Activated CD4-positive, alpha-beta T cell treated with anti-CD3 and anti-CD28 coated beads, Interleukin-2, amount 10 ng/mL, durations not matched to agents 24 days and 14 days (primary cell): Measurements from ENCODE around the gene SYNJ2. TPM values are rescaled to one million over a fixed set of nuclear protein-coding genes. Genes with fewer than 3 reads are reported as not detected.

Experiments
- DNase-seq: peaks from one replicate; pipeline ENCODE4 v3.0.0; 2022
- H3K27ac Mint-ChIP-seq: one replicate; pipeline ENCODE4 v1.8.0; 2022; ENCODE audit warnings: mild to moderate bottlenecking, mixed read lengths
- H3K27me3 Mint-ChIP-seq: one replicate; pipeline ENCODE4 v1.8.0; 2022; ENCODE audit warnings: mixed read lengths
- H3K36me3 Mint-ChIP-seq: one replicate; pipeline ENCODE4 v1.8.0; 2022; ENCODE audit warnings: low read depth, mild to moderate bottlenecking, mixed read lengths
- H3K4me1 Mint-ChIP-seq: one replicate; pipeline ENCODE4 v1.8.0; 2021; ENCODE audit warnings: mixed read lengths
- H3K4me3 Mint-ChIP-seq: one replicate; pipeline ENCODE4 v1.8.0; 2022; ENCODE audit warnings: mild to moderate bottlenecking, moderate library complexity, mixed read lengths
- H3K9me3 Mint-ChIP-seq: one replicate; pipeline ENCODE4 v1.8.0; 2021; ENCODE audit warnings: mixed read lengths
- intact Hi-C: fragments of 100-400 bp; cut with micrococcal nuclease; formaldehyde crosslinking; loops from one replicate; pipeline ENCODE4 v1.15.1; 2023
- total RNA-seq: library from RNA; stranded (reverse); gene quantifications from 2 replicates; pipeline ENCODE4 v1.2.3, GENCODE V29; 2022

SYNJ2 gene
- total RNA-seq, 1 donor from 2014 or later: 22.2 TPM

GRCh38 chr6:158040051-158040803 is 58.6 kb downstream of the SYNJ2 start:
- Mint-ChIP-seq H3K36me3 (peaks cover 40% of the 10 kb centered on the region), H3K9me3 (peaks cover 6% of the 10 kb centered on the region), H3K27me3 (no peaks in the 10 kb centered on the region), H3K27ac (peak overlapping the region; percentile 74), H3K4me3 (peak overlapping the region; percentile 62), H3K4me1 (peaks cover 37% of the 10 kb centered on the region)
- intact Hi-C loops: no loop called here
- peak; percentile 72 for DNase-seq

DNA sequence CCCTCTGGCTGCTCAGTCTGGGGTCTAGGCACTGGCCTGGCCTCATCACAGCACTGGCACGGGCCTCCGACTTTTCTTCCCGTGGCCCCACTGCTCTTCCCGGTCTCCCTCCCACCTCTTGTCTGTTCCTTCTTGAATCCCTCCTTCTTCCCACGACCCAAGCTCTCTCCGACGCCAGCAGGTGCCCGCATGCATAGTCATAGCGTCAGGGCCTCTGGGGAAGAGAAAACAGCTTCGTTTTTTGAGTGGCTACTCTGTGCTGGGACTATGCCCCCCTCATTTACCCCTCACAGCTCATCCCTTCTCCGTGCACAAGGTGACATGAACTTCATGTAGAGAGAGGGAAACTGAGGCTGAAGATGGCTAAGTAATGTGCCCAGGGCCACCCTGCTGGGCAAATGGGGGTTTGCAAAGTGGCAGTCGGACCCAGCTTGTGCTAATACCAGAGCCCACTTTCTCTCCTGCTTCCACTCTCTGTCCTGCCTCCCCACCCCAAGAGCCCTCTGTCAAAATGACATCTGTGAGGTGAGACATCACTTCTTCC is 59.2 kb downstream of the SYNJ2 start:
- H3K4me1 Mint-ChIP-seq: peaks cover 41% of the 10 kb centered on the region
- no peaks in the 10 kb centered on the region for H3K27me3 Mint-ChIP-seq
- H3K9me3 Mint-ChIP-seq: peaks cover 8% of the 10 kb centered on the region
- no peak for DNase-seq
- peak overlapping the region; percentile 36 for H3K27ac Mint-ChIP-seq
- H3K36me3 Mint-ChIP-seq: peaks cover 41% of the 10 kb centered on the region
- intact Hi-C loops: no loop called here
- H3K4me3 Mint-ChIP-seq: peak overlapping the region; percentile 17

DNA sequence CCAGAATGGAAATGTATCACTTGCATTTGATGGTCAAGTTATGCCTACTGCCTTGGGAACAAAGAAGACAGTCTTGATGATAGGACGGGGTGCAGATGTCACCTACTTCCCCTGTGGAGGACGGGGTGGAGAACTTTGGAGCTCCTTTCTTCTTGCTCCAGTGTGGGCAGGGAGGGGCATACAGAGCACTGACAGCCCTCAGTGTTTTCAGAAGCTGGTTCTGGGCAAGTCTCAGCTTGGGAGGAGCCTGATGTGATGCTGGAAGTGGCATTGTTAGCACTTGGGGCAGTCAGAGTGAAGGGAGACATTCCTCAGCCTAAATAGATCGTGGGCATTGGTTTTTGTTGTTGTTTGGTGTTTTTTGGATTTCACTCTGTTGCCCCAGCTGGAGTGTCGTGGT is 59.7 kb downstream of the SYNJ2 start:
- Mint-ChIP-seq H3K27me3 (no peaks in the 10 kb centered on the region), H3K27ac (no peak overlapping the region), H3K36me3 (peaks cover 36% of the 10 kb centered on the region)

GRCh38 chr6:158041788-158042187 is 60.1 kb downstream of the SYNJ2 start:
- H3K4me1 Mint-ChIP-seq: peaks cover 49% of the 10 kb centered on the region
- peaks cover 3% of the 10 kb centered on the region for H3K9me3 Mint-ChIP-seq
- DNase-seq: no peak
- H3K36me3 Mint-ChIP-seq: peaks cover 37% of the 10 kb centered on the region
- no peaks in the 10 kb centered on the region for H3K27me3 Mint-ChIP-seq
- intact Hi-C loops: no loop called here
- H3K27ac Mint-ChIP-seq: no peak overlapping the region
- no peak overlapping the region for H3K4me3 Mint-ChIP-seq

More for the DNA sequence above, 59.7 kb downstream of the SYNJ2 start:
- peaks cover 45% of the 10 kb centered on the region for H3K4me1 Mint-ChIP-seq
- intact Hi-C loops: no loop called here
- H3K4me3 Mint-ChIP-seq: no peak overlapping the region
- DNase-seq: no peak
- peaks cover 4% of the 10 kb centered on the region for H3K9me3 Mint-ChIP-seq

GRCh38 chr6:158042245-158042798 is 60.7 kb downstream of the SYNJ2 start:
- Mint-ChIP-seq H3K9me3 (peaks cover 3% of the 10 kb centered on the region), H3K4me3 (no peak overlapping the region), H3K4me1 (peaks cover 54% of the 10 kb centered on the region), H3K27ac (no peak overlapping the region), H3K36me3 (peaks cover 42% of the 10 kb centered on the region), H3K27me3 (no peaks in the 10 kb centered on the region)
- intact Hi-C loops: no loop called here
- DNase-seq: no peak

DNA sequence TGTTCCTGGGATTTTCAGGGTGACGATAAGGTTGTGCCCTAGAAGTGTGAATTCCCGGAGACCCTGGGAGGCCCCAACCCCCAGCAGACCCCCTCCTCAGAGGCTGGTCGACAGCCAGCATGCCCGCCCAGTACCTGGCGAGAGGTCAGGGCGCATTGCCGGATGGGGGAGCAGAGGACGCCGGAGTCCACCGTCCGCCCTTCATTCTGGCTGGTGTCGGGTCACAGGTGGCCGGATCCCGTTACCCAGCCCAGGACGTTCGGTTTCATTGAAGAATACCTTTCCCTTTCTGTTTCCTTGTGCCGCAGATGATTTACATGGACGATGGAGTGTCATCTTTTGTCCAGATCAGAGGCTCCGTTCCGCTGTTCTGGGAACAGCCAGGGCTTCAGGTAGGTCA is 61.3 kb downstream of the SYNJ2 start:
- H3K4me3 Mint-ChIP-seq: no peak overlapping the region
- no peak for DNase-seq
- peaks cover 3% of the 10 kb centered on the region for H3K9me3 Mint-ChIP-seq
- H3K27ac Mint-ChIP-seq: no peak overlapping the region
- intact Hi-C loops: no loop called here
- H3K36me3 Mint-ChIP-seq: peaks cover 42% of the 10 kb centered on the region
- H3K4me1 Mint-ChIP-seq: peaks cover 59% of the 10 kb centered on the region
- no peaks in the 10 kb centered on the region for H3K27me3 Mint-ChIP-seq

DNA sequence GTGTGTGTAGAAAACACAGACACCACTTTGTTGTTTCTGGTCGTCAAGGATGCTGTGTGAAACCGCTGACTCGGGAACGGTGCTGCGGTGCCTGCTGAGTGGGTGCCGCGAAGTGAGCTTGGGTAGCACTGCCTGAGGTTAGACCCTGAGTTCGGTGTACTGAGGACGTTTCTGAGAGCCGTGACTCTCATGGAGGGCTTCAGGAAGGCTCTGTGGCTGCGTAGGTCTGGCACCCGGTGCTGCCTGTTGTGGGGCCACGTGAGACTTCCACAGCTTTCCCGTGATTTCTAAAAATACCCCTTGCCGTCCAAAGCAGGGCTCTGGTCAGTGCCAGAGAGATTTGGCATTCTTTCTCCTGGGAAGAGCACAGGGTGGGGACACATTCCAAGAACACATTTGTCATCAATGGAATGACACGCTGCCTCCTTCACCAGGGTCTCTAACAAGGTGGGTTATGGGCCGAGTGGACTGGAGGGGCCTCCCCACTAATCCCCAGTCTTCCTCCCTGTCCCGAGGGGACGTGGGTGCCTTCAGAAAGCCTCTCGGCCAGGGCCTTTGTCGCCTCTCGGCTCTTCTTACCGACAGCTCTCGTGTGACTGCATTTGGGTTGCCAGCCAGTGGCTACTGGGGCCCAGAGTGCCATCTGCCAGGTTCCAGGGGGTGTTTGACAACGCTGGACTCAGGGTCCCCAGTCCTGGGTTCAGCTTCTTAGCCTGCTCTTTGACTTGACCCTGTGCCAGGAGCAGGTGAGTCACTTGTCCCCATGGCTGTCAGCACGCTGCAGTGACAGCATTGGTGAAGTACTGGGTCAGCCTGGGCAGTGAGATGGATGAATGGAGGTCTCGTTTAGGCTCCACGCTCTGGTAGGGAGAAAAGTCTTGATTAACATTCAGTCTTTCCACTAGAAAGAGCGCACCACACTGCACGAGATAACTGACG is 62.2 kb downstream of the SYNJ2 start:
- Mint-ChIP-seq H3K4me3 (no peak overlapping the region), H3K27ac (peak overlapping the region; percentile 29), H3K36me3 (peaks cover 42% of the 10 kb centered on the region), H3K27me3 (no peaks in the 10 kb centered on the region), H3K4me1 (peaks cover 59% of the 10 kb centered on the region), H3K9me3 (peaks cover 3% of the 10 kb centered on the region)
- DNase-seq: no peak
- intact Hi-C loops: no loop called here

DNA sequence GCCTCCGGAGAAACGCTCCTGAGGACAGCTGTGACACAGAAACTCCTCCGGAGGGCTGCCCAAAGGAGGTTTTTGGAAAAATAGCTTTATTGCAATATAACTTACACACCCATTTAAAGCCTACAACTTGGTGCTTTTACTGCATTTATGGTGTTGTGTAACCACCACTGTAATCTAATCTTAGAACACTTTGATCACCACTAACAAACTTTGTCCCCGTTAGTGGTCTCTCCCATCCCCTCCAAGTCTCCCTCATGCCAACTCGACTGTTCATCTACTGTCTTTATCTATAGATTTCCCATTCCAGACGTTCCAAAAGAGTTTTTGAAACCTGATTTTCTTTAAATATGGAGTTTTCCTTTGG is 62.8 kb downstream of the SYNJ2 start:
- DNase-seq: no peak
- peaks cover 53% of the 10 kb centered on the region for H3K4me1 Mint-ChIP-seq
- intact Hi-C loops: no loop called here
- H3K4me3 Mint-ChIP-seq: no peak overlapping the region
- H3K9me3 Mint-ChIP-seq: peaks cover 3% of the 10 kb centered on the region
- peaks cover 41% of the 10 kb centered on the region for H3K36me3 Mint-ChIP-seq
- no peaks in the 10 kb centered on the region for H3K27me3 Mint-ChIP-seq
- H3K27ac Mint-ChIP-seq: no peak overlapping the region

- intact Hi-C loops: loop anchor here (2.0 to 5.0 kb wide), 2 partner anchors 20 to 64 kb away; partner anchors contain the start of gene SYNJ2
- H3K9me3 Mint-ChIP-seq: peaks cover 3% of the 10 kb centered on the region
- H3K27me3 Mint-ChIP-seq: no peaks in the 10 kb centered on the region
- peak overlapping the region; percentile 55 for H3K4me3 Mint-ChIP-seq
- DNase-seq: no peak
- peaks cover 38% of the 10 kb centered on the region for H3K36me3 Mint-ChIP-seq
- peaks cover 35% of the 10 kb centered on the region for H3K4me1 Mint-ChIP-seq
- H3K27ac Mint-ChIP-seq: peak overlapping the region; percentile 64
These were observed 64.8 kb downstream of the SYNJ2 start for GRCh38 chr6:158046201-158047126.

DNA sequence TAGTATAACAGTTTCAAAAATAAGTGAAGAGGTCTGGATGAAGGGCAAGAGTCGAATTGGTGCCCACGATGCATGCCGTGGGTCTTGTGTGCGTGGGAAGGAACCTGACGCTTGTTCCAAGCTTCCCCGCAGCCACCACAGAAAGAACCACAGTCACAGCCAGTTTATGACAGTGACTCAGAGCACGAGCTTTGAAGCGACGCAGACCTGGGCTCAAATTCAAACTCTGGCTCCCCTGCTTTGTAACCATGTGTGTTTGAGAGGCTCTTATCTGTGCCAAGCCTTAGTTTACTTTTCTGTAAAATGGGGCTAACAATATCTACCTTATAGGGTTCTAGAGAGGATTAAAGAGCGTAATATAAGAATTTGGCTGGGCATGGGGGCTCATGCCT is 65.5 kb downstream of the SYNJ2 start:
- DNase-seq: peak; percentile 85
- peak overlapping the region; percentile 64 for H3K27ac Mint-ChIP-seq
- intact Hi-C loops: loop anchor here (2.0 to 5.0 kb wide), 2 partner anchors 20 to 65 kb away; partner anchors contain the start of gene SYNJ2
- H3K27me3 Mint-ChIP-seq: no peaks in the 10 kb centered on the region
- H3K9me3 Mint-ChIP-seq: peaks cover 3% of the 10 kb centered on the region
- peaks cover 38% of the 10 kb centered on the region for H3K36me3 Mint-ChIP-seq
- peaks cover 34% of the 10 kb centered on the region for H3K4me1 Mint-ChIP-seq
- H3K4me3 Mint-ChIP-seq: peak overlapping the region; percentile 55

DNA sequence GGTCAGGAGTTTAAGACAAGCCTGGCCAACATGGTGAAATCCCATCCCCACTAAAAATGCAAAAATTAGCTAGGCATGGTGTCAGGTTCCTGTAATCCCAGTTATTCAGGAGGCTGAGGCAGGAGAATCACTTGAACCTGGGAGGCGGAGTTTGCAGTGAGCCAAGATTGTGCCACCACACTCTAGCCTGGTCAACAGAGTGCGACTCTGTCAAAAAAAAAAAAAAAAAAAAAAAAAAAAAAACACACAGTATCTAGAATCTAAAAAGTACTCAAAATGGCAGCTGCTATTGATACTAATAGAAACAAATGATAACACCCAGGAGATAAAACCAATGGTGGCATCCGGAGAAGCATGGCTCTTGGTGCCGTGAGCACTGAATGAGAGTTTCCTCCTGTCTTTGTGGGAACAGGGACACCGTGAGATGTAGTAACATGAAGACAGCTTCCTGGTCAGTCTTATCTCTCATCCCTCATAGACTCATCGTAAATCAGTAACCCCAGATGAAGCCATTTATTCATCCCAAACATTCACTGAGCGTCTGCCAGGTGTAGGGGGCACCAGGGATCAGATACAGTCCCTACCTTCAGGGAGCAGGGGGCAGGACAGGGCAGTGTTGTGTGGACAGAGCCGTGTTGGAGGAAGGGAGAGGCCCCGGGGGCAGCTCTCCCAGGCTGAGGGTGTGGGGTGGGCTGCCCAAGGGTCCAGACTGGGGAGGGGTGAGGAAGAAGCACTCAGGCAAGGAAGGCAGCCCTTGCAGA is 66.1 kb downstream of the SYNJ2 start:
- no peak for DNase-seq
- Mint-ChIP-seq H3K27me3 (no peaks in the 10 kb centered on the region), H3K4me1 (peaks cover 34% of the 10 kb centered on the region), H3K36me3 (peaks cover 38% of the 10 kb centered on the region), H3K9me3 (peaks cover 3% of the 10 kb centered on the region), H3K4me3 (peak overlapping the region; percentile 55), H3K27ac (peak overlapping the region; percentile 64)
- intact Hi-C loops: loop anchor here (2.0 to 5.0 kb wide), 2 partner anchors 21 to 65 kb away; partner anchors contain the start of gene SYNJ2

- no peaks in the 10 kb centered on the region for H3K27me3 Mint-ChIP-seq
- no peak overlapping the region for H3K27ac Mint-ChIP-seq
- H3K4me1 Mint-ChIP-seq: peaks cover 42% of the 10 kb centered on the region
- DNase-seq: no peak
- no peak overlapping the region for H3K4me3 Mint-ChIP-seq
- intact Hi-C loops: loop anchor here (5.0 kb wide), 1 partner anchor 66 kb away; the partner anchor contains the start of gene SYNJ2
- H3K36me3 Mint-ChIP-seq: peaks cover 38% of the 10 kb centered on the region
- peaks cover 6% of the 10 kb centered on the region for H3K9me3 Mint-ChIP-seq
These were observed 66.9 kb downstream of the SYNJ2 start for GRCh38 chr6:158048589-158048988.
